Measurements from ENCODE around the gene PLSCR3.

PLSCR3 gene

GRCh38 chr17:7394452-7395191, at the start of gene PLSCR3:
TSS of gene PLSCR3 (minus strand) at chr17:7394525. CDS start at chr17:7394110, 415 bp downstream.
- DNase-seq (ENCODE audit: low spot score) = peak; percentile 88
- no peak for FAIRE-seq

GRCh38 chr17:7443499-7444485, 49.5 kb upstream of the PLSCR3 start:
- DNase-seq (ENCODE audit: low spot score) = no peak
- no peak for FAIRE-seq

- DNase-seq (ENCODE audit: low spot score) (no peak), FAIRE-seq (no peak)
Observed at GRCh38 chr17:7442142-7442541, 47.8 kb upstream of the PLSCR3 start.

GRCh38 chr17:7441266-7441665, 46.9 kb upstream of the PLSCR3 start:
- DNase-seq (ENCODE audit: low spot score) (no peak), FAIRE-seq (no peak)

GRCh38 chr17:7440834-7441195, 46.5 kb upstream of the PLSCR3 start:
- peak; percentile 58 for DNase-seq (ENCODE audit: low spot score)
- FAIRE-seq = no peak

- DNase-seq (ENCODE audit: low spot score) (peak; percentile 40), FAIRE-seq (no peak)
Observed at GRCh38 chr17:7440113-7440833, 45.9 kb upstream of the PLSCR3 start.

GRCh38 chr17:7439462-7440112, 45.3 kb upstream of the PLSCR3 start, which contains the start of gene FGF11:
TSS of gene FGF11 (plus strand) at chr17:7439512. CDS start at chr17:7439621, 109 bp downstream.
- FAIRE-seq = no peak
- no peak for DNase-seq (ENCODE audit: low spot score)

GRCh38 chr17:7438656-7439460, 44.5 kb upstream of the PLSCR3 start:
- DNase-seq (ENCODE audit: low spot score) (no peak), FAIRE-seq (no peak)

- peak; percentile 22 for DNase-seq (ENCODE audit: low spot score)
Observed at GRCh38 chr17:7437950-7438614, 43.8 kb upstream of the PLSCR3 start.

GRCh38 chr17:7437369-7437863, 43.1 kb upstream of the PLSCR3 start:
- DNase-seq (ENCODE audit: low spot score) = no peak
- FAIRE-seq = no peak

More at GRCh38 chr17:7437950-7438614, 43.8 kb upstream of the PLSCR3 start:
- FAIRE-seq = no peak

- no peak for FAIRE-seq
Observed at GRCh38 chr17:7436556-7437368, 42.4 kb upstream of the PLSCR3 start.

GRCh38 chr17:7435676-7436555, 41.6 kb upstream of the PLSCR3 start:
- DNase-seq (ENCODE audit: low spot score) (no peak), FAIRE-seq (no peak)

More at GRCh38 chr17:7436556-7437368, 42.4 kb upstream of the PLSCR3 start:
- peak; percentile 68 for DNase-seq (ENCODE audit: low spot score)

GRCh38 chr17:7432296-7432695, 38.0 kb upstream of the PLSCR3 start:
- no peak for DNase-seq (ENCODE audit: low spot score)
- FAIRE-seq = no peak

GRCh38 chr17:7431231-7431630, 36.9 kb upstream of the PLSCR3 start:
- no peak for FAIRE-seq
- no peak for DNase-seq (ENCODE audit: low spot score)

- FAIRE-seq (no peak), DNase-seq (ENCODE audit: low spot score) (no peak)
Observed at GRCh38 chr17:7429722-7430121, 35.4 kb upstream of the PLSCR3 start.

- no peak for FAIRE-seq
- no peak for DNase-seq (ENCODE audit: low spot score)
Observed at GRCh38 chr17:7428557-7428956, 34.2 kb upstream of the PLSCR3 start, which contains the start of gene SPEM3. TSS of gene SPEM3 (plus strand) at chr17:7428857. CDS start at chr17:7428903, 46 bp downstream.

GRCh38 chr17:7427549-7427948, 33.2 kb upstream of the PLSCR3 start:
- DNase-seq (ENCODE audit: low spot score) (no peak), FAIRE-seq (no peak)
